ENCODE measurements around the gene MEPE. TPM values are rescaled to one million over a fixed set of nuclear protein-coding genes. Genes with fewer than 3 reads are reported as not detected.

Gene MEPE
- total and polyA plus RNA-seq, 10 of the 15 experiments (the other 5 are each of a cell fraction or from before 2014, with no cell fraction given), result not detected

GRCh38 chr4:87848622-87849351, 16.0 kb downstream of the MEPE start:
- Histone ChIP-seq H3K4me1 (ENCODE audit: control insufficient read depth, insufficient read depth, low read length) (no peaks in the 10 kb centered on the region), H3K36me3 (ENCODE audit: control insufficient read depth in 2 of 2, insufficient read depth in 2 of 2, low read length in 1 of 2) (no peaks in the 10 kb centered on the region), H3K79me2 (ENCODE audit: control insufficient read depth, insufficient read depth, low read length) (no peaks in the 10 kb centered on the region), H3K9me3 (replicated peaks; ENCODE audit: control insufficient read depth, insufficient read depth, low read length) (no peaks in the 10 kb centered on the region), H3K4me2 (ENCODE audit: control insufficient read depth, insufficient read depth) (no peak overlapping the region), H3K4me3 (no peak overlapping the region), H2AFZ (ENCODE audit: control insufficient read depth, low read depth, low read length) (no peak overlapping the region; the same call in 1 of the 2 replicates), H4K20me1 (ENCODE audit: control insufficient read depth, insufficient read depth) (no peaks in the 10 kb centered on the region), H3K27me3 (replicated peaks in 1 of 2; ENCODE audit: control insufficient read depth in 2 of 2, insufficient read depth in 2 of 2, low read length in 1 of 2) (no peaks in the 10 kb centered on the region; a peak in 1 of 4 replicates), H3K27ac (ENCODE audit: control insufficient read depth, insufficient read depth) (no peak overlapping the region), H3K9ac (ENCODE audit: control insufficient read depth, insufficient read depth, low read length) (no peak overlapping the region)
- in situ Hi-C loops (cut with MboI), result loop anchor here (5.0 to 25.0 kb wide), 3 partner anchors 354 to 686 kb away; no protein-coding TSS in a partner anchor
- DNase-seq (ENCODE audit: low read depth, low spot score), result no peak
- BruUV-seq (replicated peaks), result no TSS peak
- ATAC-seq, result peak; percentile 98
- WGBS (ENCODE audit: insufficient coverage, insufficient replicate concordance, low lambda C conversion rate, missing lambda C conversion rate), result 2% methylated on average over 15 of the region's 15 CpGs
- ChIA-PET RAD21 (ENCODE audit: unreplicated experiment) (interaction anchor here (0.5 to 1.1 kb wide), 2 partner anchors 169 to 363 kb away, joined by 3 to 5 read pairs; no protein-coding TSS in a partner anchor), SMC1A (ENCODE audit: uncharacterized antibody, unreplicated experiment) (interaction anchor here (0.6 to 3.5 kb wide), 9 partner anchors 12 to 381 kb away, joined by 3 to 15 read pairs (median 4); no protein-coding TSS in a partner anchor), POLR2A (no interaction called here), CTCF (interaction anchor here (0.6 to 8.7 kb wide), 29 partner anchors 9 to 1477 kb away, joined by 3 to 76 read pairs (median 5); partner anchors contain the start of gene SPP1)
- peak; percentile 13 for FAIRE-seq
- intact Hi-C loops (cut with micrococcal nuclease; ENCODE audit: unreplicated experiment), result loop anchor here (5.0 kb wide), 3 partner anchors 351 to 669 kb away; no protein-coding TSS in a partner anchor
- no peak for TF ChIP-seq E4F1 (IDR thresholded peaks at IDR 0.05; ENCODE audit: borderline replicate concordance, partially characterized antibody)
- no peak for TF ChIP-seq ZNF592 (IDR thresholded peaks at IDR 0.05)
- TF ChIP-seq CREB1 (IDR thresholded peaks at IDR 0.05; ENCODE audit: low read depth), result no peak
- TF ChIP-seq CEBPB (IDR thresholded peaks at IDR 0.05; ENCODE audit: borderline replicate concordance in 1 of 2, low read depth in 2 of 2, low read length in 2 of 2), result no peak
- TF ChIP-seq POU2F2 (IDR thresholded peaks at IDR 0.05; ENCODE audit: borderline replicate concordance, low read depth, low read length), result no peak
- no peak for TF ChIP-seq HDAC6 (IDR thresholded peaks at IDR 0.05; ENCODE audit: unreplicated experiment)
- no peak for TF ChIP-seq POLR2AphosphoS2 (IDR thresholded peaks at IDR 0.05; ENCODE audit: low read depth, low read length)
- TF ChIP-seq ZSCAN29 (IDR thresholded peaks at IDR 0.05), result no peak
- TF ChIP-seq PAX5 (IDR thresholded peaks at IDR 0.05; ENCODE audit: borderline replicate concordance, low read depth, low read length), result no peak
- TF ChIP-seq CTCF (IDR thresholded peaks at IDR 0.05 in 2 of 3, conservative IDR thresholded peaks at IDR 0.05 in 1 of 3; ENCODE audit: control insufficient read depth in 2 of 3, extremely low read depth in 1 of 3, insufficient read depth in 1 of 3, low read depth in 3 of 3, low read length in 3 of 3), result peak; percentile 49 to 64 (median 59); a peak in 5 of 6 replicates
- no peak for TF ChIP-seq NRF1 (conservative IDR thresholded peaks at IDR 0.05; ENCODE audit: low read depth, low read length)
- peak; percentile 44; the same call in 1 of the 2 replicates for TF ChIP-seq SMC3 (IDR thresholded peaks at IDR 0.05; ENCODE audit: borderline replicate concordance, low read length)
- no peak for TF ChIP-seq EP300 (IDR thresholded peaks at IDR 0.05; ENCODE audit: borderline replicate concordance in 1 of 2, control insufficient read depth in 1 of 2, low read depth in 2 of 2, low read length in 2 of 2)
